Right atrium auricular region (tissue), 2 donors: ENCODE measurements around the gene CZIB. TPM values are rescaled to one million over a fixed set of nuclear protein-coding genes. Genes with fewer than 3 reads are reported as not detected.
A peak's percentile ranks its signal among the peaks of the same experiment; 100 is the strongest.

Experiments
- DNase-seq: peaks from one replicate; pipeline ENCODE4 v3.0.0-alpha.2; 2019; ENCODE audit warnings: low spot score
- H3K27ac ChIP-seq, 2 donors: fragments of 200-600 bp; sonication (generic); 1 replicate in 1 of 2; 2 replicates in 1 of 2; pipeline ENCODE4 v1.5.1; 2016 to 2019
- H3K27me3 ChIP-seq, 2 donors: fragments of 200-600 bp; sonication (generic); one replicate each; pipeline versions ENCODE4 v1.5.1 to v1.6.0; 2017 to 2019
- H3K36me3 ChIP-seq: fragments of 200-600 bp; sonication (generic); one replicate; pipeline ENCODE4 v1.5.1; 2016
- H3K4me1 ChIP-seq, 2 donors: fragments of 200-600 bp; sonication (generic); one replicate each; pipeline versions ENCODE4 v1.5.1 to v1.6.0; 2017 to 2019
- H3K4me3 ChIP-seq, 2 donors: fragments of 200-600 bp; sonication (generic); 1 replicate in 1 of 2; 2 replicates in 1 of 2; pipeline ENCODE4 v1.5.1; 2017 to 2019; ENCODE audit warnings: mild to moderate bottlenecking in 1 of 2, moderate library complexity in 1 of 2
- H3K9me3 ChIP-seq, 2 donors: fragments of 200-600 bp; sonication (generic); one replicate each; pipeline ENCODE4 v1.5.1; 2019
- CTCF ChIP-seq, 2 donors: fragments of 200-600 bp; sonication (generic); IDR thresholded peaks; one replicate each; pipeline ENCODE4 v1.5.1; 2019; ENCODE audit warnings: antibody characterized with exemption in 2 of 2
- total RNA-seq, 2 donors: library from RNA; depleted of rRNA; stranded (reverse); fragments of >200 nt; gene quantifications; one replicate each; pipeline ENCODE4 v1.1.0, GENCODE V29; 2016

CZIB gene
- total RNA-seq, 2 donors from 2014 or later = 36.8 to 38.2 TPM

GRCh38 chr1:53237638-53238037 lies 17.2 kb upstream of the CZIB start:
- Histone ChIP-seq H3K36me3 (peaks cover 29% of the 10 kb centered on the region), H3K27me3 (no peaks in the 10 kb centered on the region), H3K9me3 (no peaks in the 10 kb centered on the region), H3K4me1 (peaks cover 0 to 29% of the 10 kb centered on the region in 2 donors), H3K4me3 (peak overlapping the region; percentile 88 to 99), H3K27ac (peak overlapping the region in 1 of 2 donors; percentile 83)
- TF ChIP-seq CTCF (IDR thresholded peaks at IDR 0.05) = no peak
- no peak for DNase-seq

- TF ChIP-seq CTCF (IDR thresholded peaks at IDR 0.05) = no peak
- Histone ChIP-seq H3K4me3 (peak overlapping the region; percentile 73 to 82), H3K27ac (peak overlapping the region; percentile 94), H3K4me1 (peaks cover 0 to 15% of the 10 kb centered on the region in 2 donors), H3K27me3 (no peaks in the 10 kb centered on the region), H3K36me3 (peaks cover 7% of the 10 kb centered on the region), H3K9me3 (no peaks in the 10 kb centered on the region)
- no peak for DNase-seq
Measured at GRCh38 chr1:53220962-53221286, 490 bp upstream of the CZIB start.

- Histone ChIP-seq H3K36me3 (peaks cover 13% of the 10 kb centered on the region), H3K9me3 (no peaks in the 10 kb centered on the region), H3K4me3 (peak overlapping the region; percentile 73 to 82), H3K4me1 (peaks cover 0 to 15% of the 10 kb centered on the region in 2 donors), H3K27ac (peak overlapping the region; percentile 94), H3K27me3 (no peaks in the 10 kb centered on the region)
- no peak for TF ChIP-seq CTCF (IDR thresholded peaks at IDR 0.05)
- DNase-seq = no peak
Measured at GRCh38 chr1:53219711-53220110, 723 bp downstream of the CZIB start.

- no peak for DNase-seq
- Histone ChIP-seq H3K4me3 (no peak overlapping the region), H3K4me1 (peaks cover 0 to 15% of the 10 kb centered on the region in 2 donors), H3K36me3 (peaks cover 28% of the 10 kb centered on the region), H3K27me3 (no peaks in the 10 kb centered on the region), H3K9me3 (no peaks in the 10 kb centered on the region), H3K27ac (no peak overlapping the region)
- TF ChIP-seq CTCF (IDR thresholded peaks at IDR 0.05) = no peak
Measured at GRCh38 chr1:53218201-53218600, 2.2 kb downstream of the CZIB start.

GRCh38 chr1:53214376-53214940 lies 6.0 kb downstream of the CZIB start:
- Histone ChIP-seq H3K4me3 (no peak overlapping the region), H3K27ac (no peak overlapping the region), H3K27me3 (no peaks in the 10 kb centered on the region), H3K9me3 (no peaks in the 10 kb centered on the region), H3K4me1 (peaks cover 0 to 3% of the 10 kb centered on the region in 2 donors), H3K36me3 (peaks cover 65% of the 10 kb centered on the region)
- DNase-seq = no peak
- TF ChIP-seq CTCF (IDR thresholded peaks at IDR 0.05) = no peak

GRCh38 chr1:53210954-53211353 lies 9.5 kb downstream of the CZIB start:
- Histone ChIP-seq H3K27ac (no peak overlapping the region), H3K36me3 (peaks cover 73% of the 10 kb centered on the region), H3K27me3 (no peaks in the 10 kb centered on the region), H3K9me3 (no peaks in the 10 kb centered on the region), H3K4me3 (no peak overlapping the region), H3K4me1 (peaks cover 0 to 10% of the 10 kb centered on the region in 2 donors)
- DNase-seq = no peak
- TF ChIP-seq CTCF (IDR thresholded peaks at IDR 0.05) = no peak
